ENCODE measurements around the gene ODAPH. TPM values are rescaled to one million over a fixed set of nuclear protein-coding genes. Genes with fewer than 3 reads are reported as not detected.

Gene ODAPH
- total RNA-seq, 4 donors from 2014 or later, result not detected

- H3K4me3 ChIP-seq, result no peak overlapping the region
- TF ChIP-seq POLR2A (IDR thresholded peaks at IDR 0.05) (no peak), CTCF (IDR thresholded peaks at IDR 0.05) (no peak)
- no peak for DNase-seq
- no peaks in the 10 kb centered on the region for H3K36me3 ChIP-seq
- no peak overlapping the region for H3K27ac ChIP-seq
- H3K9me3 ChIP-seq, result no peaks in the 10 kb centered on the region
- H3K4me1 ChIP-seq, result no peaks in the 10 kb centered on the region
- no peaks in the 10 kb centered on the region for H3K27me3 ChIP-seq
Measured at GRCh38 chr4:75605928-75606327, 50.1 kb downstream of the ODAPH start.

GRCh38 chr4:75612306-75612705 is 56.4 kb downstream of the ODAPH start:
- no peaks in the 10 kb centered on the region for H3K4me1 ChIP-seq
- H3K27me3 ChIP-seq, result no peaks in the 10 kb centered on the region
- H3K27ac ChIP-seq, result no peak overlapping the region
- H3K4me3 ChIP-seq, result no peak overlapping the region
- no peak for DNase-seq
- no peaks in the 10 kb centered on the region for H3K9me3 ChIP-seq
- TF ChIP-seq POLR2A (IDR thresholded peaks at IDR 0.05), result no peak
- TF ChIP-seq CTCF (IDR thresholded peaks at IDR 0.05), result no peak
- no peaks in the 10 kb centered on the region for H3K36me3 ChIP-seq

Other genes starting within 250 kb of the ODAPH start
- gene RCHY1, start 41.7 kb upstream of the ODAPH start, total RNA-seq, result 10 to 100 TPM; 10.5 to 35.5 (median 20.0) TPM
- 10 to 100 TPM; 24.5 to 71.8 (median 28.1) TPM for gene THAP6, start 41.6 kb upstream of the ODAPH start, total RNA-seq
- under 1 TPM in 1 of 4 donors, not detected in 3; 0.35 TPM for gene CDKL2, start 74.5 kb downstream of the ODAPH start, total RNA-seq
- 100 to 1,000 TPM in 1 of 4 donors, 10 to 100 TPM in 3; 54.5 to 121 (median 89.8) TPM for gene G3BP2, start 117.3 kb downstream of the ODAPH start, total RNA-seq
- 100 to 1,000 TPM in 1 of 4 donors, 10 to 100 TPM in 3; 34.5 to 106 (median 48.2) TPM for gene USO1, start 168.5 kb downstream of the ODAPH start, total RNA-seq